Activated naive CD4-positive, alpha-beta T cell treated with anti-CD3 and anti-CD28 coated beads for 36 hours (primary cell): ENCODE results near the gene SPTB. TPM values are rescaled to one million over a fixed set of nuclear protein-coding genes. Genes with fewer than 3 reads are reported as not detected.

ENCODE experiments used
- CTCF ChIA-PET: fragments of 350-600 bp; sonication (Branson Sonifier 250); formaldehyde crosslinking; loops from one replicate; lab custom pipeline; 2021; ENCODE audit warnings: antibody characterized with exemption; lab: Charles Lee
- DNase-seq: peaks from one replicate; pipeline ENCODE4 v3.0.0-alpha.2; 2020
- H3K27ac Mint-ChIP-seq: one replicate; pipeline ENCODE4 v1.8.0; 2021; ENCODE audit warnings: mild to moderate bottlenecking, mixed read lengths
- H3K27me3 Mint-ChIP-seq: one replicate; pipeline ENCODE4 v1.8.0; 2021; ENCODE audit warnings: low read depth, mixed read lengths
- H3K36me3 Mint-ChIP-seq: one replicate; pipeline ENCODE4 v1.8.0; 2021; ENCODE audit warnings: low read depth, mixed read lengths
- H3K4me1 Mint-ChIP-seq: one replicate; pipeline ENCODE4 v1.8.0; 2021; ENCODE audit warnings: low read depth, mixed read lengths
- H3K4me3 Mint-ChIP-seq: one replicate; pipeline ENCODE4 v1.8.0; 2021; ENCODE audit warnings: mild to moderate bottlenecking, moderate library complexity, mixed read lengths
- H3K9me3 Mint-ChIP-seq: one replicate; pipeline ENCODE4 v1.8.0; 2021; ENCODE audit warnings: mixed read lengths
- intact Hi-C: fragments of 100-400 bp; cut with micrococcal nuclease; formaldehyde crosslinking; loops from one replicate; pipeline ENCODE4 v1.15.1; 2023
- total RNA-seq, 2 experiments: library from RNA; stranded (reverse); gene quantifications; one replicate each; pipeline ENCODE4 v1.2.3, GENCODE V29; 2021

SPTB gene
- total RNA-seq, result under 1 TPM; 0.42 to 0.55 TPM

GRCh38 chr14:64879635-64880220, at the start of gene SPTB:
TSS of gene SPTB (minus strand) at chr14:64879907. CDS start at chr14:64823094, 56,813 bp downstream.
- H3K9me3 Mint-ChIP-seq, result no peaks in the 10 kb centered on the region
- H3K27ac Mint-ChIP-seq, result no peak within 1 kb of the TSS
- H3K27me3 Mint-ChIP-seq, result peaks cover 13% of the 10 kb centered on the region
- CTCF ChIA-PET, result interaction anchor here (1.0 to 5.0 kb wide), 4 partner anchors 12 to 78 kb away, joined by 3 to 46 read pairs (median 16); no protein-coding TSS in a partner anchor
- H3K4me3 Mint-ChIP-seq, result peak within 1 kb of the TSS; percentile 81
- peak; percentile 78 for DNase-seq
- intact Hi-C loops, result loop anchor here (1.0 to 2.0 kb wide), 2 partner anchors 35 to 104 kb away; partner anchors contain the start of gene CHURC1
- no peaks in the 10 kb centered on the region for H3K36me3 Mint-ChIP-seq
- peaks cover 1% of the 10 kb centered on the region for H3K4me1 Mint-ChIP-seq

DNA sequence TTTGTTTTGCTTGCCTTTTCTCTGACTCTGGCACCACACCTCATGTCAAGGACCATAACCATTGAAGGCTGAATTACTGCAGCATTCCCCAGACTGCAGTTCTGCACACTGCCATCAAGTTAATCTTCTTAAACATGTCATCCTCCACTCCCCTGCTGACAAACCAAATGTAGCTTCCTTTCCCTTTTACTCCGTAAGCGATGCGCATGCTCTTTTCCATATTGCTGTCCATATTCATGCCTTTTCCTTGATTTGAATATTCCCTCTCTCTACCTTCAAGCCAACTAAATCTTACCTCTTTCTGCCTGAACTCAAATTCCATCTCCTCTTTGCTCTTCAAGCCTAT, 49.3 kb upstream of the SPTB start:
- no peak for DNase-seq
- Mint-ChIP-seq H3K27ac (no peak overlapping the region), H3K4me3 (no peak overlapping the region), H3K9me3 (no peaks in the 10 kb centered on the region), H3K36me3 (peaks cover 37% of the 10 kb centered on the region), H3K27me3 (no peaks in the 10 kb centered on the region), H3K4me1 (peaks cover 20% of the 10 kb centered on the region)
- intact Hi-C loops, result loop anchor here (1.0 to 10.0 kb wide), 5 partner anchors 44 to 1074 kb away; partner anchors contain the start of genes MAX, RAB15, SYNE2 and ZBTB1
- CTCF ChIA-PET, result no interaction called here

DNA sequence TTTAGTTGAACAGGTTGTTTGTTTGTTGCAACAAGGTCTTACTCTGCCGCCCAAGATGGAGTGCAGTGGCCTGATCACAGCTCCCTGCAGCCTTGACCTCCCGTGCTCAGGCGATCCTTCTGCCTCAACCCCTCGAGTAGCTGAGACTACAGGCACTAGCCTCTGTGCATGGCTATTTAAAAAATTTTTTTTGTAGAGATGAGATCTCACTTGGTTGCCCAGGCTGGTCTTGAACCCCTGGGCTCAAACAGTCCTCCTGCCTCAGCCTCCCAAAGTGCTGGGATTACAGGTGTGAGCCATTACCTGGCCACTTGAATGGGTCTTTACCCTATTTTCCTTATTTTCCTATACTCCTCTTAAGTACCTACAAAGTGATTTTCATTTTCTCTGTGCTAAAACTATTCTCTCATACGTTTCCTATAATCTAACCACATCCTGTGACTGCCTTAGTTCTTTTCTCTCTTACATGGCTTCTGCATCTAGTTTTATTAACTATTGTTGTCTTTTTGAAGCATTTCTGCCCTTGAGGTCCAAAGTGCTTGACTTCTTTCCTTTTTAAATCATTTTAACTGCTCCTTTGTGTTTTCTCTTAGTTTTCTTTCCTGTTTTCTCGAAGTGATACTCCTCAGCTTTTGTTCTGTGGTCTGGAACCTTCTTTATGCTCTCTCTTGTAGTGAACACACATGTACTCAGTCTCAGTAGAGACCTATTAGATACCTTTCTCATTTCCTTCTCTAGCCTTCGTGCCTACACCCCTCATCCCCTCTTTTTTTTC, 48.7 kb upstream of the SPTB start:
- no peaks in the 10 kb centered on the region for H3K27me3 Mint-ChIP-seq
- no peak overlapping the region for H3K4me3 Mint-ChIP-seq
- H3K9me3 Mint-ChIP-seq, result no peaks in the 10 kb centered on the region
- H3K27ac Mint-ChIP-seq, result no peak overlapping the region
- H3K4me1 Mint-ChIP-seq, result peaks cover 25% of the 10 kb centered on the region
- CTCF ChIA-PET, result interaction anchor here (1.4 to 1.9 kb wide), 3 partner anchors 14 to 58 kb away, joined by 4 to 12 read pairs (median 5); partner anchors contain the start of genes CHURC1 and FNTB
- intact Hi-C loops, result loop anchor here (1.0 to 10.0 kb wide), 7 partner anchors 14 to 1074 kb away; partner anchors contain the start of genes CHURC1, FNTB, MAX and RAB15
- peaks cover 41% of the 10 kb centered on the region for H3K36me3 Mint-ChIP-seq
- no peak for DNase-seq

GRCh38 chr14:64927031-64927430, 47.3 kb upstream of the SPTB start:
- DNase-seq, result no peak
- no peak overlapping the region for H3K4me3 Mint-ChIP-seq
- H3K4me1 Mint-ChIP-seq, result peaks cover 25% of the 10 kb centered on the region
- H3K27ac Mint-ChIP-seq, result no peak overlapping the region
- no peaks in the 10 kb centered on the region for H3K9me3 Mint-ChIP-seq
- CTCF ChIA-PET, result interaction anchor here (0.7 to 1.9 kb wide), 7 partner anchors 9 to 268 kb away, joined by 3 to 12 read pairs (median 4); partner anchors contain the start of genes CHURC1 and FNTB
- H3K36me3 Mint-ChIP-seq, result peaks cover 37% of the 10 kb centered on the region
- intact Hi-C loops, result loop anchor here (5.0 to 10.0 kb wide), 3 partner anchors 408 to 1072 kb away; partner anchors contain the start of genes SYNE2, ZBTB1 and ZBTB25
- H3K27me3 Mint-ChIP-seq, result no peaks in the 10 kb centered on the region

DNA sequence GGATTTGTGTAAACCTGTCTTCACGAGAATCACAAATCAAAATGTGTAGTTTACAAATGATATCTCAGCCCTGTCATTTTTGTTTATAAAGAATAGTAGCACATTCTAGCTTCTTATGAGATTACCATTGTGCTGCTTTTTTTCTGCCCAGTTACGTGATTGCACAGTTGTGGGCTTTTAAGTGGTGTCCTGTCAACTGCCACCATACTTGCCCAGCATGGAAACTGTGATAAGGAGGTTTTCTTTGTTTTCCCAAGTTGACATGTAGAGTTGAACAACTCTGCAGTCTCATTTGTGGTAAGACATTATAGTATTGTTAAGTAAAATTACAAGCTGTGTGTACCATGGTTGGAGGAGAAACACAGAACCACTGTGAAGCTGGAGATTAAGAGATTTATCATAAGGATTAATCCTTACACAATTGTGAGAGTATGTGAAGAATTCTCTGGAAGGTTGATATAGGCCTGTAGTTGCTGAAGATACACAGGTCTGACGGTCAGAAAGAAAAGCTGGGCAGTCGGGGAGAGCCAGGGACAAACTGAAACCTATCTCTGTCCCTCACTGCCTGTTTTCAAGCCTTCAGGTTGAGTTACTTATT, 46.8 kb upstream of the SPTB start:
- Mint-ChIP-seq H3K4me3 (no peak overlapping the region), H3K36me3 (peaks cover 36% of the 10 kb centered on the region), H3K27ac (no peak overlapping the region), H3K9me3 (no peaks in the 10 kb centered on the region), H3K27me3 (no peaks in the 10 kb centered on the region), H3K4me1 (peaks cover 31% of the 10 kb centered on the region)
- intact Hi-C loops, result loop anchor here (5.0 to 10.0 kb wide), 3 partner anchors 408 to 1072 kb away; partner anchors contain the start of genes SYNE2, ZBTB1 and ZBTB25
- CTCF ChIA-PET, result interaction anchor here (0.7 to 1.9 kb wide), 4 partner anchors 9 to 268 kb away, joined by 3 to 12 read pairs (median 4); partner anchors contain the start of gene CHURC1
- no peak for DNase-seq

DNA sequence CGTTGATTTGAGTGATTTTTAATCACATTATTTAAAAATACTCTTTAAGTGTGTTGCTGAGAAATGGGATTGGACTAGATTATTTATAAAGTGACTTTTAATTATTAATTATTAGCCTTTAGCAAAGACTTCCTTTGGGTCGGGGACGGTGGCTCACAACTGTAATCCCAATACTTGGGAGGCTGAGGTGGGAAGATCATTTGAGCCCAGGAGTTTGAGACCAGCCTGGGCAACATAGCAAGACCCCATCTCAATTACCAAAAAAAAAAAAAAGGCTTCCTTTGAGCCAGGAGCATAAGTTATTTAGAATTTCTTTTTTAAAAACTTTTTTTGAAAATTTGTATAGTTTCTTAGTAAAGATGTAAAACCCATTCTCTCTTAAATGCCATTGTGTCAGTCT, 43.3 kb upstream of the SPTB start:
- intact Hi-C loops, result loop anchor here (10.0 kb wide), 2 partner anchors 412 to 1068 kb away; partner anchors contain the start of gene SYNE2
- Mint-ChIP-seq H3K27me3 (no peaks in the 10 kb centered on the region), H3K27ac (no peak overlapping the region), H3K4me3 (no peak overlapping the region), H3K36me3 (peaks cover 29% of the 10 kb centered on the region), H3K4me1 (peaks cover 58% of the 10 kb centered on the region), H3K9me3 (no peaks in the 10 kb centered on the region)
- DNase-seq, result no peak
- CTCF ChIA-PET, result interaction anchor here (2.5 to 2.9 kb wide), 2 partner anchors 8 to 13 kb away, joined by 12 to 13 read pairs; partner anchors contain the start of gene CHURC1

- Mint-ChIP-seq H3K27me3 (no peaks in the 10 kb centered on the region), H3K4me1 (peaks cover 71% of the 10 kb centered on the region), H3K36me3 (peaks cover 34% of the 10 kb centered on the region), H3K27ac (no peak overlapping the region), H3K9me3 (no peaks in the 10 kb centered on the region), H3K4me3 (no peak overlapping the region)
- CTCF ChIA-PET, result interaction anchor here (1.2 kb wide), 1 partner anchor 8 kb away, joined by 4 read pairs; no protein-coding TSS in a partner anchor
- no peak for DNase-seq
- intact Hi-C loops, result loop anchor here (10.0 kb wide), 2 partner anchors 414 to 1066 kb away; partner anchors contain the start of gene SYNE2
Observed at GRCh38 chr14:64920465-64920864, 40.8 kb upstream of the SPTB start.

GRCh38 chr14:64919618-64920017, 39.9 kb upstream of the SPTB start:
- no peak overlapping the region for H3K4me3 Mint-ChIP-seq
- intact Hi-C loops, result loop anchor here (10.0 kb wide), 2 partner anchors 415 to 1065 kb away; partner anchors contain the start of gene SYNE2
- H3K27ac Mint-ChIP-seq, result no peak overlapping the region
- CTCF ChIA-PET, result no interaction called here
- no peaks in the 10 kb centered on the region for H3K9me3 Mint-ChIP-seq
- DNase-seq, result no peak
- H3K4me1 Mint-ChIP-seq, result peaks cover 76% of the 10 kb centered on the region
- H3K36me3 Mint-ChIP-seq, result peaks cover 38% of the 10 kb centered on the region
- no peaks in the 10 kb centered on the region for H3K27me3 Mint-ChIP-seq

DNA sequence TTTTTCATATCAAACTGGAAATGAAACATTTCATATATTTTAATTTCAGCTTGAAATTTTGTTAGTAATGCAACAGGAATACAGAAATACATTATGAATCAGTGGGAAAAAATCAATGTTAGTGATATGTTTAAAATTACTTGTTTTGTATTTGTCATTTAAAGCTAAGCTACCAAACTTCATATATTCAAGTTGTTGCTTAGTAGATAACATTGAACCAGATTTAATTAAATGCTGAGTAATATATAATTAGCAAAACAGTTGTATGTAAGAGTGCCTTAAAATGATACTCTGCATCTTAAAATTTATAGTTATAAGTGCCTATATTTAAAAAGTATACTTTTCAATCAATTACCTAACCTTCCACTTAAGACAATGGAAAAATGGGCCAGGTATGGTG, 39.5 kb upstream of the SPTB start:
- H3K27ac Mint-ChIP-seq, result peak overlapping the region; percentile 53
- DNase-seq, result no peak
- no peaks in the 10 kb centered on the region for H3K9me3 Mint-ChIP-seq
- intact Hi-C loops, result no loop called here
- peaks cover 73% of the 10 kb centered on the region for H3K4me1 Mint-ChIP-seq
- CTCF ChIA-PET, result no interaction called here
- no peak overlapping the region for H3K4me3 Mint-ChIP-seq
- H3K36me3 Mint-ChIP-seq, result peaks cover 35% of the 10 kb centered on the region
- no peaks in the 10 kb centered on the region for H3K27me3 Mint-ChIP-seq

GRCh38 chr14:64918216-64918615, 38.5 kb upstream of the SPTB start:
- CTCF ChIA-PET, result no interaction called here
- H3K27ac Mint-ChIP-seq, result peak overlapping the region; percentile 72
- DNase-seq, result no peak
- intact Hi-C loops, result no loop called here
- no peaks in the 10 kb centered on the region for H3K9me3 Mint-ChIP-seq
- no peak overlapping the region for H3K4me3 Mint-ChIP-seq
- H3K27me3 Mint-ChIP-seq, result no peaks in the 10 kb centered on the region
- peaks cover 28% of the 10 kb centered on the region for H3K36me3 Mint-ChIP-seq
- H3K4me1 Mint-ChIP-seq, result peaks cover 72% of the 10 kb centered on the region

- H3K27ac Mint-ChIP-seq, result peak overlapping the region; percentile 88
- CTCF ChIA-PET, result interaction anchor here (2.3 kb wide), 1 partner anchor 9 kb away, joined by 12 read pairs; no protein-coding TSS in a partner anchor
- peaks cover 28% of the 10 kb centered on the region for H3K36me3 Mint-ChIP-seq
- H3K4me1 Mint-ChIP-seq, result peaks cover 61% of the 10 kb centered on the region
- no peaks in the 10 kb centered on the region for H3K9me3 Mint-ChIP-seq
- DNase-seq, result no peak
- peak overlapping the region; percentile 78 for H3K4me3 Mint-ChIP-seq
- H3K27me3 Mint-ChIP-seq, result no peaks in the 10 kb centered on the region
- intact Hi-C loops, result loop anchor here (2.0 kb wide), 2 partner anchors 35 to 411 kb away; partner anchors contain the start of gene ZBTB1
Observed at GRCh38 chr14:64915797-64916196, 36.1 kb upstream of the SPTB start.
